Measurements from ENCODE around the gene TMEM59. TPM values are rescaled to one million over a fixed set of nuclear protein-coding genes. Genes with fewer than 3 reads are reported as not detected.

TMEM59 gene
- total and polyA plus RNA-seq, 2 of the 8 experiments (the other 6 are each of a cell fraction or from before 2014, with no cell fraction given) = 116 to 139 TPM

DNA sequence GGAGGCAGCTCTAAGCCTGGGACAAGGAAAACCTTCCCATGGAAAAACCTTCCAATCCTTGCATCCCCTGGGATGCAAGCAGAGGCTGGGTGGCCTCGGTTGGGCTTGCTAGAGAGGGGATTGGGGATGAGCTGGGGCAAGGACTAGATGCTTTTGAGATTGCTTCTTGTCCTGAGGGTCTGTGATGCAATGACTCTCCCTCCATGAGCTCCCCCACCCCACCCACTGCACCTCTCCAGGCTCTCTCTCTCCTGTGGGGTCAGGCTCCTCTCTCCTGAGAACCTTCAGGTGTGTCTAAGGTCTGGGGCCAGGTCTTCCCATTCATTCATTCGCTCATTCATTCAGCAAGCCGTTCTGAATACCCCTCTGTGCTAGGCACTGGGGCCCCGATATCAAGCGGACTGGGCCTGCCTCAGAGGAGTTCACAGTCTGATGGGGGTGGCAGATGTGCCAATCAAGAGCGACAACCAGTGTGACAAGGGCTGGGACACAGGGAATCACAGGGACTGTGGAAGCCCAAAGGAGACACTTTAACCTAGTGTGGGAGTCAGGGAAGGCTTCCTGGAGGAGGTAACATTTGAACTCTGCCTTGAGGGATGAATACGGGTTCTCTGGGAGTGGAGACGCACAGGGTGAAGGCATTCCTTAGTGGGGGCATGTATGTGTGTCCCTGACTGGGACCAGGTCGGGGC is 41.5 kb downstream of the TMEM59 start:
- no peak for TF ChIP-seq GTF2F1 (IDR thresholded peaks at IDR 0.05; ENCODE audit: borderline replicate concordance, low read depth, low read length)
- WGBS, 2 experiments (ENCODE audit: extremely low coverage in 1 of 2, insufficient coverage in 1 of 2, insufficient read length in 1 of 2, insufficient replicate concordance in 2 of 2, low coverage in 1 of 2, low lambda C conversion rate in 2 of 2, missing lambda C conversion rate in 1 of 2) = 84% methylated on average over 9 of the region's 9 CpGs; no CpG with 5 or more reads in 1 of the 2 experiments

More for the DNA sequence above, 41.5 kb downstream of the TMEM59 start:
- no peak overlapping the region for H4K5ac ChIP-seq (ENCODE audit: insufficient read length, low read depth, low read length)
- no peak overlapping the region for H2BK20ac ChIP-seq (ENCODE audit: low read length)
- H3K79me1 ChIP-seq (ENCODE audit: low read depth, low read length) = no peaks in the 10 kb centered on the region
- H3K14ac ChIP-seq (ENCODE audit: insufficient read length) = no peak overlapping the region
- no peaks in the 10 kb centered on the region for H4K20me1 ChIP-seq (replicated peaks in 1 of 2; ENCODE audit: control insufficient read depth in 1 of 2, insufficient read depth in 2 of 2, low read length in 2 of 2)
- no peak overlapping the region for H4K91ac ChIP-seq (replicated peaks; ENCODE audit: insufficient read length, low read length)
- no peak overlapping the region for H2BK12ac ChIP-seq (ENCODE audit: low read depth, low read length)
- no peak overlapping the region for H2BK120ac ChIP-seq (replicated peaks; ENCODE audit: low read depth, low read length)
- FAIRE-seq (no peak), DNase-seq (ENCODE audit: low read depth in 1 of 2, low spot score in 2 of 2) (peak in 1 of 2 experiments; percentile 27)
- no peak overlapping the region for H3K4me2 ChIP-seq (ENCODE audit: insufficient read depth in 1 of 2, low read depth in 2 of 2, low read length in 2 of 2)
- no peak overlapping the region for H3K4ac ChIP-seq (replicated peaks; ENCODE audit: insufficient read length, low read depth, low read length)
- H3K23me2 ChIP-seq (ENCODE audit: low read depth, low read length) = no peaks in the 10 kb centered on the region; the same call in 1 of the 2 replicates
- H3K27me3 ChIP-seq (replicated peaks in 1 of 4; ENCODE audit: control insufficient read depth in 3 of 4, extremely low read depth in 1 of 4, insufficient read depth in 3 of 4, low read length in 3 of 4) = no peaks in the 10 kb centered on the region
- H3K23ac ChIP-seq (ENCODE audit: insufficient read length) = no peak overlapping the region
- H2BK15ac ChIP-seq (ENCODE audit: low read length) = no peak overlapping the region
- H3K4me3 ChIP-seq (ENCODE audit: extremely low read depth in 1 of 4, insufficient read depth in 2 of 4, low read depth in 3 of 4, low read length in 4 of 4) = no peak overlapping the region
- ChIA-PET CTCF (ENCODE audit: partially characterized antibody) (interaction anchor here (0.6 to 1.3 kb wide), 5 partner anchors 13 to 1055 kb away, joined by 3 read pairs; no protein-coding TSS in a partner anchor), POLR2A (ENCODE audit: partially characterized antibody) (no interaction called here)
- peaks cover 0 to 3% (median 0%) of the 10 kb centered on the region in 4 experiments; a peak in 1 of 7 replicates for H3K4me1 ChIP-seq (replicated peaks in 1 of 4; ENCODE audit: control insufficient read depth in 3 of 4, insufficient read depth in 4 of 4, low read length in 3 of 4)
- H3K9me3 ChIP-seq (ENCODE audit: insufficient read depth in 2 of 2, low read depth in 1 of 2, low read length in 1 of 2) = no peaks in the 10 kb centered on the region
- no peak overlapping the region for H3K27ac ChIP-seq (ENCODE audit: low read depth, low read length)
- no peaks in the 10 kb centered on the region for H3K79me2 ChIP-seq (ENCODE audit: control insufficient read depth in 1 of 2, insufficient read depth in 2 of 2, low read length in 2 of 2)
- H3K56ac ChIP-seq (replicated peaks; ENCODE audit: insufficient read length, low read depth, low read length) = no peak overlapping the region
- H3K36me3 ChIP-seq (ENCODE audit: control insufficient read depth in 2 of 4, insufficient read depth in 4 of 4, low read length in 3 of 4) = no peaks in the 10 kb centered on the region
- H2AK5ac ChIP-seq (ENCODE audit: low read depth, low read length) = no peak overlapping the region
- H2BK5ac ChIP-seq (ENCODE audit: low read depth, low read length) = no peak overlapping the region
- H2AFZ ChIP-seq (ENCODE audit: low read length) = no peak overlapping the region
- no peak overlapping the region for H3K18ac ChIP-seq (ENCODE audit: extremely low read depth, low read length)
- H4K8ac ChIP-seq (ENCODE audit: extremely low read depth, insufficient read depth, low read length) = no peak overlapping the region
- no peak overlapping the region for H3K9ac ChIP-seq (replicated peaks in 1 of 4; ENCODE audit: extremely low read depth in 1 of 4, low read depth in 3 of 4, low read length in 3 of 4)
